Erythroblast (primary cell): ENCODE measurements around the gene CRYZL1.

ENCODE experiments used
- GATA1 ChIP-seq: IDR thresholded peaks from 2 replicates; pipeline ENCODE4 v1.6.1; 2011; ENCODE audit warnings: low read depth, mild to moderate bottlenecking, control low read depth, low read length, moderate library complexity
- POLR2A ChIP-seq: IDR thresholded peaks from 2 replicates; pipeline ENCODE4 v1.6.1; 2011; ENCODE audit warnings: mild to moderate bottlenecking, low read length

- TF ChIP-seq POLR2A = no peak
- no peak for TF ChIP-seq GATA1
Observed at GRCh38 chr21:33662046-33662445, 20.5 kb upstream of the CRYZL1 start.
